K562 (cell line): Measurements from ENCODE around the gene NT5C2. TPM values are rescaled to one million over a fixed set of nuclear protein-coding genes. Genes with fewer than 3 reads are reported as not detected.

Experiments
- ETV1 ChIP-seq: fragments of 450-650 bp; conservative IDR thresholded peaks from 2 replicates; pipeline ENCODE4 v1.6.1; 2016; ENCODE audit warnings: missing genetic modification characterization, control low read depth, low read depth, missing compliant biosample characterization
- ETV6 ChIP-seq, 3 experiments: fragments of 150-350 bp in 1 of 3; sonication (generic) in 1 of 3; formaldehyde crosslinking in 1 of 3; IDR thresholded peaks; 2 replicates each; pipeline versions ENCODE4 v1.6.1 to v1.8.0; 2014 to 2022; ENCODE audit warnings: borderline replicate concordance in 2 of 3, low read depth in 2 of 3, antibody characterized with exemption in 1 of 3, low read length in 1 of 3, mild to moderate bottlenecking in 1 of 3, missing genetic modification reagents in 1 of 3
- HNRNPUL1 ChIP-seq: fragments of 200-400 bp; formaldehyde crosslinking; IDR thresholded peaks from 2 replicates; pipeline ENCODE4 v1.6.1; 2017; ENCODE audit warnings: low read length
- KAT7 ChIP-seq: sonication (generic); formaldehyde crosslinking; IDR thresholded peaks from 2 replicates; pipeline ENCODE4 v1.8.0; 2022; ENCODE audit warnings: missing genetic modification reagents, mild to moderate bottlenecking, borderline replicate concordance
- KHSRP ChIP-seq: fragments of 450-650 bp; IDR thresholded peaks from 2 replicates; pipeline ENCODE4 v1.6.1; 2017
- KLF13 ChIP-seq: fragments of 450-650 bp; IDR thresholded peaks from 2 replicates; pipeline ENCODE4 v1.6.1; 2016; ENCODE audit warnings: missing genetic modification characterization, low read depth, mild to moderate bottlenecking, missing compliant biosample characterization, moderate library complexity, borderline replicate concordance
- MCM3 ChIP-seq: fragments of 450-650 bp; IDR thresholded peaks from 2 replicates; pipeline ENCODE4 v1.6.1; 2016
- MEIS2 ChIP-seq: fragments of 450-650 bp; IDR thresholded peaks from 2 replicates; pipeline ENCODE4 v1.6.1; 2014; ENCODE audit warnings: mild to moderate bottlenecking; ENCODE audit not compliant: partially characterized antibody
- MYNN ChIP-seq, 2 experiments: sonication (generic); formaldehyde crosslinking in 1 of 2; IDR thresholded peaks; 2 replicates each; pipeline versions ENCODE4 v1.5.0 to v1.6.1; 2016 to 2020; ENCODE audit warnings: antibody characterized with exemption in 1 of 2, missing genetic modification reagents in 1 of 2
- NCOA4 ChIP-seq: fragments of 450-650 bp; IDR thresholded peaks from 2 replicates; pipeline ENCODE4 v1.6.1; 2018; ENCODE audit warnings: mild to moderate bottlenecking; ENCODE audit not compliant: partially characterized antibody
- POLR2H ChIP-seq: IDR thresholded peaks from 2 replicates; pipeline ENCODE4 v1.6.1; 2016; ENCODE audit warnings: missing genetic modification characterization, low read depth, mild to moderate bottlenecking, control low read depth, missing compliant biosample characterization, moderate library complexity
- SMARCE1 ChIP-seq: fragments of 450-650 bp; IDR thresholded peaks from 2 replicates; pipeline ENCODE4 v1.7.1; 2016; ENCODE audit warnings: mild to moderate bottlenecking
- SRSF9 ChIP-seq: fragments of 200-400 bp; formaldehyde crosslinking; IDR thresholded peaks from 2 replicates; pipeline ENCODE4 v1.6.1; 2017; ENCODE audit warnings: low read depth, low read length, borderline replicate concordance
- ZNF165 ChIP-seq: fragments of 250-450 bp; sonication (Bioruptor Pico); IDR thresholded peaks from 2 replicates; pipeline ENCODE4 v1.4.0; 2020; ENCODE audit warnings: borderline replicate concordance
- ZNF3 ChIP-seq: fragments of 250-450 bp; sonication (Bioruptor Pico); IDR thresholded peaks from 2 replicates; pipeline ENCODE4 v1.5.0; 2021; ENCODE audit warnings: mild to moderate bottlenecking, moderate library complexity
- ZNF79 ChIP-seq: fragments of 250-450 bp; sonication (Bioruptor Pico); IDR thresholded peaks from 2 replicates; pipeline ENCODE4 v1.4.0; 2020; ENCODE audit warnings: low read depth, mild to moderate bottlenecking, moderate library complexity
- polyA plus RNA-seq, 8 experiments: library from polyadenylated mRNA; depleted of rRNA in 4 of 8; stranded (reverse) in 5 of 8; unstranded in 3 of 8; fragments of >200 nt; fragmentation: Nextera tagmentation in 2 of 8; fragmentation: Illumina TruSeq in 1 of 8; extraction: Ambion mirVana in 2 of 8; extraction: Trizol in 1 of 8; gene quantifications; 2 replicates each; pipeline versions ENCODE4 v1.2.1 to v1.2.3, GENCODE V29; 2011 to 2014; ENCODE audit warnings: inconsistent platforms in 1 of 8, missing spikeins in 1 of 8
- total RNA-seq, 7 experiments: library from RNA; depleted of rRNA in 6 of 7; stranded (reverse); fragments of >200 nt in 6 of 7; fragmentation: Illumina TruSeq in 2 of 7; extraction: Trizol in 2 of 7; gene quantifications; 2 replicates each; pipeline versions ENCODE4 v1.2.1 to v1.2.3, GENCODE V29; 2011 to 2021; ENCODE audit warnings: low replicate concordance in 1 of 7
- TF ChIP-seq, protein P1 (sequence below), 2 experiments: fragments of 200-800 bp in 1 of 2; sonication (Bioruptor generic) in 1 of 2; sonication (generic) in 1 of 2; formaldehyde crosslinking in 1 of 2; IDR thresholded peaks in 1 of 2; conservative IDR thresholded peaks in 1 of 2; 2 replicates each; pipeline versions ENCODE4 v1.5.0 to v1.6.1; 2016 to 2020; ENCODE audit warnings: missing compliant biosample characterization in 1 of 2, missing genetic modification characterization in 1 of 2, missing genetic modification reagents in 1 of 2
- TF ChIP-seq, protein P2 (sequence below), 2 experiments: fragments of 450-650 bp; conservative IDR thresholded peaks; 2 replicates each; pipeline ENCODE4 v1.6.1; 2017; ENCODE audit warnings: mild to moderate bottlenecking in 2 of 2, moderate library complexity in 2 of 2
- TF ChIP-seq, protein P3 (sequence below): fragments of 250-450 bp; sonication (Bioruptor Pico); IDR thresholded peaks from 2 replicates; pipeline ENCODE4 v1.5.0; 2021
- TF ChIP-seq, protein P4 (sequence below): sonication (generic); formaldehyde crosslinking; IDR thresholded peaks from 2 replicates; pipeline ENCODE4 v1.8.1; 2023; ENCODE audit warnings: mild to moderate bottlenecking, missing genetic modification reagents

Gene NT5C2
- total and polyA plus RNA-seq, 9 of the 15 experiments (the other 6 are each of a cell fraction or from before 2014, with no cell fraction given) = 11.3 to 45.2 (median 27.7) TPM

DNA sequence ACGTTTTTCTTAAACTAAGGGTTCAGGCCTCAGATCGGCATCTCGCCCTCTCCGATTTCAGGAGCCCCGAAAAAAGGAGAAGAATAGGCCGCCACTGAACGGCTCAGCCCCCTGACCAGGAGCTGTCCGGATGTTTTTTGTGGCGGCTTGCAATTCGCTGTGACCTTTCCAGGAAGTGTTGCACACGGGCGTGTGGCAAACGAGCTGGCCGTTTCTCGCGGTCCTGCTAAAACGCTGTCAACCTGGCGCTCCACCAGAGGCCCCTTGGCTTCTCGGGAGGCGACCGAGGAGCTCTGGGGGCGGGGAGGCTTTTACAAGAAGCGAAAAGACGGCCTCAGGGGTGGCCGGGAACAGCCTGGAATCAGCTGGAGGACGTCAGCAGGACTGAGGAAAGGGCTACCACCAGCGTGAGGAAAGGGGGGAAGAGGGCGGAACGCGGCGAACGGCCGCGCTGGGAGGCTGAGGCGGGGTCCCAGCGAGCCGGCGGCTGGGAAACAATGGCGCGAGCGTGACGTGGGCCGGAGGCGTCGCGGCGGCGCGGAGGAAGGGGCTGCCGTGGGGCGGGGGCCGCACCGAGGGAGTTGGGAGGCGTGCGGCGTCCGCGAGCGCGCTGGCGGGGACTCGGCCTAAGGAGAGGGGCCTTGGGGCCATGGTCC, 493 bp downstream of the NT5C2 start (continued):
- TF ChIP-seq ZNF165 (CRISPR knock-in tag) (no peak), ETV1 (tag) (0 out of 2 replicates have a peak, but pooled peaks have one; percentile 36), SMARCE1 (no peak), POLR2H (tag) (no peak), HNRNPUL1 (no peak), SRSF9 (no peak), ZNF3 (no peak), MEIS2 (no peak), MCM3 (no peak), KLF13 (tag) (no peak), ZNF79 (CRISPR knock-in tag) (no peak), KAT7 (CRISPR knock-in tag) (no peak), ETV6 (IDR thresholded peaks at IDR 0.05; ENCODE audit: borderline replicate concordance in 1 of 2, low read depth in 2 of 2, low read length in 1 of 2) (no peak), ETV6 (CRISPR knock-in tag; IDR thresholded peaks at IDR 0.05; ENCODE audit: borderline replicate concordance) (no peak), MYNN (IDR thresholded peaks at IDR 0.05) (no peak), MYNN (CRISPR knock-in tag; IDR thresholded peaks at IDR 0.05) (no peak), NCOA4 (no peak), KHSRP (no peak)
- TF ChIP-seq, protein P1, sequence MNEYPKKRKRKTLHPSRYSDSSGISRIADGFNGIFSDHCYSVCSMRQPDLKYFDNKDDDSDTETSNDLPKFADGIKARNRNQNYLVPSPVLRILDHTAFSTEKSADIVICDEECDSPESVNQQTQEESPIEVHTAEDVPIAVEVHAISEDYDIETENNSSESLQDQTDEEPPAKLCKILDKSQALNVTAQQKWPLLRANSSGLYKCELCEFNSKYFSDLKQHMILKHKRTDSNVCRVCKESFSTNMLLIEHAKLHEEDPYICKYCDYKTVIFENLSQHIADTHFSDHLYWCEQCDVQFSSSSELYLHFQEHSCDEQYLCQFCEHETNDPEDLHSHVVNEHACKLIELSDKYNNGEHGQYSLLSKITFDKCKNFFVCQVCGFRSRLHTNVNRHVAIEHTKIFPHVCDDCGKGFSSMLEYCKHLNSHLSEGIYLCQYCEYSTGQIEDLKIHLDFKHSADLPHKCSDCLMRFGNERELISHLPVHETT (CRISPR knock-in tag; conservative IDR thresholded peaks at IDR 0.05 in 1 of 2, IDR thresholded peaks at IDR 0.05 in 1 of 2) = no peak
- TF ChIP-seq, protein P2, sequence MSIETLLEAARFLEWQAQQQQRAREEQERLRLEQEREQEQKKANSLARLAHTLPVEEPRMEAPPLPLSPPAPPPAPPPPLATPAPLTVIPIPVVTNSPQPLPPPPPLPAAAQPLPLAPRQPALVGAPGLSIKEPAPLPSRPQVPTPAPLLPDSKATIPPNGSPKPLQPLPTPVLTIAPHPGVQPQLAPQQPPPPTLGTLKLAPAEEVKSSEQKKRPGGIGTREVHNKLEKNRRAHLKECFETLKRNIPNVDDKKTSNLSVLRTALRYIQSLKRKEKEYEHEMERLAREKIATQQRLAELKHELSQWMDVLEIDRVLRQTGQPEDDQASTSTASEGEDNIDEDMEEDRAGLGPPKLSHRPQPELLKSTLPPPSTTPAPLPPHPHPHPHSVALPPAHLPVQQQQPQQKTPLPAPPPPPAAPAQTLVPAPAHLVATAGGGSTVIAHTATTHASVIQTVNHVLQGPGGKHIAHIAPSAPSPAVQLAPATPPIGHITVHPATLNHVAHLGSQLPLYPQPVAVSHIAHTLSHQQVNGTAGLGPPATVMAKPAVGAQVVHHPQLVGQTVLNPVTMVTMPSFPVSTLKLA (conservative IDR thresholded peaks at IDR 0.05) = peak in 1 of 2 experiments; percentile 68; a peak in 2 of 4 replicates
- TF ChIP-seq, protein P3, sequence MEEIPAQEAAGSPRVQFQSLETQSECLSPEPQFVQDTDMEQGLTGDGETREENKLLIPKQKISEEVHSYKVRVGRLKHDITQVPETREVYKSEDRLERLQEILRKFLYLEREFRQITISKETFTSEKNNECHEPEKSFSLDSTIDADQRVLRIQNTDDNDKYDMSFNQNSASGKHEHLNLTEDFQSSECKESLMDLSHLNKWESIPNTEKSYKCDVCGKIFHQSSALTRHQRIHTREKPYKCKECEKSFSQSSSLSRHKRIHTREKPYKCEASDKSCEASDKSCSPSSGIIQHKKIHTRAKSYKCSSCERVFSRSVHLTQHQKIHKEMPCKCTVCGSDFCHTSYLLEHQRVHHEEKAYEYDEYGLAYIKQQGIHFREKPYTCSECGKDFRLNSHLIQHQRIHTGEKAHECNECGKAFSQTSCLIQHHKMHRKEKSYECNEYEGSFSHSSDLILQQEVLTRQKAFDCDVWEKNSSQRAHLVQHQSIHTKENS = no peak
- TF ChIP-seq, protein P4, sequence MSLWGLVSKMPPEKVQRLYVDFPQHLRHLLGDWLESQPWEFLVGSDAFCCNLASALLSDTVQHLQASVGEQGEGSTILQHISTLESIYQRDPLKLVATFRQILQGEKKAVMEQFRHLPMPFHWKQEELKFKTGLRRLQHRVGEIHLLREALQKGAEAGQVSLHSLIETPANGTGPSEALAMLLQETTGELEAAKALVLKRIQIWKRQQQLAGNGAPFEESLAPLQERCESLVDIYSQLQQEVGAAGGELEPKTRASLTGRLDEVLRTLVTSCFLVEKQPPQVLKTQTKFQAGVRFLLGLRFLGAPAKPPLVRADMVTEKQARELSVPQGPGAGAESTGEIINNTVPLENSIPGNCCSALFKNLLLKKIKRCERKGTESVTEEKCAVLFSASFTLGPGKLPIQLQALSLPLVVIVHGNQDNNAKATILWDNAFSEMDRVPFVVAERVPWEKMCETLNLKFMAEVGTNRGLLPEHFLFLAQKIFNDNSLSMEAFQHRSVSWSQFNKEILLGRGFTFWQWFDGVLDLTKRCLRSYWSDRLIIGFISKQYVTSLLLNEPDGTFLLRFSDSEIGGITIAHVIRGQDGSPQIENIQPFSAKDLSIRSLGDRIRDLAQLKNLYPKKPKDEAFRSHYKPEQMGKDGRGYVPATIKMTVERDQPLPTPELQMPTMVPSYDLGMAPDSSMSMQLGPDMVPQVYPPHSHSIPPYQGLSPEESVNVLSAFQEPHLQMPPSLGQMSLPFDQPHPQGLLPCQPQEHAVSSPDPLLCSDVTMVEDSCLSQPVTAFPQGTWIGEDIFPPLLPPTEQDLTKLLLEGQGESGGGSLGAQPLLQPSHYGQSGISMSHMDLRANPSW (CRISPR knock-in tag) = no peak
